Ishikawa (cell line): ENCODE measurements around the gene LMTK2.

Experiments
- CEBPB ChIP-seq: IDR thresholded peaks from 2 replicates; pipeline ENCODE4 v1.6.1; 2012
- EGR1 ChIP-seq: IDR thresholded peaks from 2 replicates; pipeline ENCODE4 v1.6.1; 2012
- EP300 ChIP-seq: IDR thresholded peaks from 2 replicates; pipeline ENCODE4 v1.6.1; 2012; ENCODE audit warnings: borderline replicate concordance
- FOXM1 ChIP-seq: IDR thresholded peaks from 2 replicates; pipeline ENCODE4 v1.6.1; 2012; ENCODE audit warnings: low read depth, borderline replicate concordance
- MAX ChIP-seq: IDR thresholded peaks from 2 replicates; pipeline ENCODE4 v1.6.1; 2012
- NFIC ChIP-seq: IDR thresholded peaks from 2 replicates; pipeline ENCODE4 v1.6.1; 2012
- RAD21 ChIP-seq: IDR thresholded peaks from 2 replicates; pipeline ENCODE4 v1.6.1; 2012; ENCODE audit warnings: low read depth
- TAF1 ChIP-seq: IDR thresholded peaks from 2 replicates; pipeline ENCODE4 v1.6.1; 2012; ENCODE audit warnings: low read depth, mild to moderate bottlenecking
- TCF12 ChIP-seq: IDR thresholded peaks from 2 replicates; pipeline ENCODE4 v1.6.1; 2012; ENCODE audit warnings: low read depth
- USF1 ChIP-seq: IDR thresholded peaks from 2 replicates; pipeline ENCODE4 v1.6.1; 2012
- YY1 ChIP-seq: IDR thresholded peaks from 2 replicates; pipeline ENCODE4 v1.6.1; 2012; ENCODE audit warnings: low read depth
- ZBTB7A ChIP-seq: IDR thresholded peaks from 2 replicates; pipeline ENCODE4 v1.6.1; 2012; ENCODE audit warnings: low read depth
- TF ChIP-seq, protein P1 (sequence below): IDR thresholded peaks from 2 replicates; pipeline ENCODE4 v1.6.1; 2012; ENCODE audit warnings: low read depth, mild to moderate bottlenecking

DNA sequence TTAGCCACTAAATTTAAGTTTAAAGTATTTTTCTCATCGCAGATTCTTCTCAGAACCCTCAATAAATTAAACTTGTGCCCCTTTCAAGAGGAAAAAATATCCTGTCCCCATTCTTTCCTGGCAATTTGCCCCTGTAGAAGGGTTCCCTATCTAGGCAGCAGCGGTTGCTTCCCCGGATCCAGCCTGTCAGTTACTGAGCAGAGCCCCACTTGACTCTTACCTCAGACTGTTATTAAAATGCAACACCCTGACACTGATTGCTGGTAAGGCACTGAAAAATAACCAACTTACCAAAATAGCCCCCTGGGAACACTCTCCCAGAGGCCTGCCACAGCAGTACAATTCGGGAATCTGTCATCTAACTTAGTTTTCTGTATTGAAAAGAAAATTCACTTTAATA is 13.9 kb downstream of the LMTK2 start:
- no peak for TF ChIP-seq MAX
- no peak for TF ChIP-seq TAF1
- TF ChIP-seq EP300 = no peak
- no peak for TF ChIP-seq USF1
- TF ChIP-seq CEBPB = no peak
- TF ChIP-seq ZBTB7A = no peak
- TF ChIP-seq EGR1 = no peak
- TF ChIP-seq YY1 = no peak
- TF ChIP-seq, protein P1, sequence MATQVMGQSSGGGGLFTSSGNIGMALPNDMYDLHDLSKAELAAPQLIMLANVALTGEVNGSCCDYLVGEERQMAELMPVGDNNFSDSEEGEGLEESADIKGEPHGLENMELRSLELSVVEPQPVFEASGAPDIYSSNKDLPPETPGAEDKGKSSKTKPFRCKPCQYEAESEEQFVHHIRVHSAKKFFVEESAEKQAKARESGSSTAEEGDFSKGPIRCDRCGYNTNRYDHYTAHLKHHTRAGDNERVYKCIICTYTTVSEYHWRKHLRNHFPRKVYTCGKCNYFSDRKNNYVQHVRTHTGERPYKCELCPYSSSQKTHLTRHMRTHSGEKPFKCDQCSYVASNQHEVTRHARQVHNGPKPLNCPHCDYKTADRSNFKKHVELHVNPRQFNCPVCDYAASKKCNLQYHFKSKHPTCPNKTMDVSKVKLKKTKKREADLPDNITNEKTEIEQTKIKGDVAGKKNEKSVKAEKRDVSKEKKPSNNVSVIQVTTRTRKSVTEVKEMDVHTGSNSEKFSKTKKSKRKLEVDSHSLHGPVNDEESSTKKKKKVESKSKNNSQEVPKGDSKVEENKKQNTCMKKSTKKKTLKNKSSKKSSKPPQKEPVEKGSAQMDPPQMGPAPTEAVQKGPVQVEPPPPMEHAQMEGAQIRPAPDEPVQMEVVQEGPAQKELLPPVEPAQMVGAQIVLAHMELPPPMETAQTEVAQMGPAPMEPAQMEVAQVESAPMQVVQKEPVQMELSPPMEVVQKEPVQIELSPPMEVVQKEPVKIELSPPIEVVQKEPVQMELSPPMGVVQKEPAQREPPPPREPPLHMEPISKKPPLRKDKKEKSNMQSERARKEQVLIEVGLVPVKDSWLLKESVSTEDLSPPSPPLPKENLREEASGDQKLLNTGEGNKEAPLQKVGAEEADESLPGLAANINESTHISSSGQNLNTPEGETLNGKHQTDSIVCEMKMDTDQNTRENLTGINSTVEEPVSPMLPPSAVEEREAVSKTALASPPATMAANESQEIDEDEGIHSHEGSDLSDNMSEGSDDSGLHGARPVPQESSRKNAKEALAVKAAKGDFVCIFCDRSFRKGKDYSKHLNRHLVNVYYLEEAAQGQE = no peak
- no peak for TF ChIP-seq TCF12
- no peak for TF ChIP-seq FOXM1
- TF ChIP-seq RAD21 = no peak
- TF ChIP-seq NFIC = no peak
